Fibroblast of pulmonary artery (primary cell): ENCODE data around the gene SIGLEC11.
"Not testable (repeated sequence)": the region's sequence is repeated elsewhere in the genome, so short reads cannot be mapped to it uniquely, and the experiment has no call there.

ENCODE experiments used
- DNase-seq: peaks from one replicate; pipeline ENCODE4 v3.0.0-alpha.2; 2010; ENCODE audit warnings: low read depth
- H3K4me3 ChIP-seq: replicated peaks from 2 replicates; pipeline ENCODE4 v1.5.1; 2011; ENCODE audit warnings: low read depth, mild to moderate bottlenecking, control low read depth, low read length, moderate library complexity
- CTCF ChIP-seq: IDR thresholded peaks from 2 replicates; pipeline ENCODE4 v1.5.1; 2011; ENCODE audit warnings: mild to moderate bottlenecking, control low read depth, low read length, inconsistent platforms; ENCODE audit errors: missing control alignments

The SIGLEC11 gene

GRCh38 chr19:49973987-49974386 lies 13.0 kb upstream of the SIGLEC11 start:
- no peak overlapping the region for H3K4me3 ChIP-seq
- no peak for TF ChIP-seq CTCF
- DNase-seq, result no peak

- DNase-seq, result no peak
- H3K4me3 ChIP-seq, result no peak overlapping the region
- TF ChIP-seq CTCF, result no peak
Observed at GRCh38 chr19:49972841-49973240, 11.9 kb upstream of the SIGLEC11 start.

- TF ChIP-seq CTCF, result no peak
- DNase-seq, result no peak
- H3K4me3 ChIP-seq, result no peak overlapping the region
Observed at GRCh38 chr19:49971991-49972411, 11.0 kb upstream of the SIGLEC11 start.

GRCh38 chr19:49969355-49969754 lies 8.4 kb upstream of the SIGLEC11 start:
- H3K4me3 ChIP-seq, DNase-seq: not testable (repeated sequence)

GRCh38 chr19:49968279-49968922 lies 7.4 kb upstream of the SIGLEC11 start:
- no peak for DNase-seq
- TF ChIP-seq CTCF, result no peak
- no peak overlapping the region for H3K4me3 ChIP-seq

GRCh38 chr19:49959892-49960291 lies 1.1 kb downstream of the SIGLEC11 start:
- not testable (repeated sequence) for DNase-seq, H3K4me3 ChIP-seq

GRCh38 chr19:49958596-49958995 lies 2.4 kb downstream of the SIGLEC11 start:
- not testable (repeated sequence) for DNase-seq, H3K4me3 ChIP-seq

- not testable (repeated sequence) for H3K4me3 ChIP-seq
Observed at GRCh38 chr19:49958144-49958543, 2.8 kb downstream of the SIGLEC11 start.

GRCh38 chr19:49957262-49957915 lies 3.6 kb downstream of the SIGLEC11 start:
- H3K4me3 ChIP-seq, result no peak overlapping the region
- DNase-seq, result no peak
- no peak for TF ChIP-seq CTCF

More at GRCh38 chr19:49958144-49958543, 2.8 kb downstream of the SIGLEC11 start:
- not testable (repeated sequence) for DNase-seq
